ENCODE measurements around the gene CLVS2. TPM values are rescaled to one million over a fixed set of nuclear protein-coding genes. Genes with fewer than 3 reads are reported as not detected.

Gene CLVS2
- total and polyA plus RNA-seq, 5 donors from 2014 or later, result not detected

GRCh38 chr6:123028263-123028662 is 32.2 kb downstream of the CLVS2 start:
- DNase-seq, result no peak
- H3K4me3 ChIP-seq (ENCODE audit: low read depth, low read length), result no peak overlapping the region
- H3K27ac ChIP-seq (ENCODE audit: insufficient read depth, low read length, poor library complexity, severe bottlenecking), result no peak overlapping the region
- Mint-ChIP-seq H3K4me1 (no peaks in the 10 kb centered on the region), H3K27me3 (no peaks in the 10 kb centered on the region), H3K9me3 (peaks cover 0 to 11% (median 2%) of the 10 kb centered on the region in 7 donors), H3K27ac (no peak overlapping the region), H3K36me3 (no peaks in the 10 kb centered on the region), H3K4me3 (no peak overlapping the region)
- ATAC-seq (ENCODE audit: low read depth in 2 of 2), result no peak
- H3K4me1 ChIP-seq (ENCODE audit: control insufficient read depth, insufficient read depth, low read length, poor library complexity, severe bottlenecking), result no peaks in the 10 kb centered on the region
- H3K36me3 ChIP-seq (ENCODE audit: control insufficient read depth, insufficient read depth, low read length), result no peaks in the 10 kb centered on the region
- H3K27me3 ChIP-seq (ENCODE audit: control insufficient read depth, insufficient read depth, low read length), result no peaks in the 10 kb centered on the region
- H3K9me3 ChIP-seq (ENCODE audit: control insufficient read depth in 2 of 2, low read length in 2 of 2), result no peaks in the 10 kb centered on the region

GRCh38 chr6:123030282-123030681 is 34.2 kb downstream of the CLVS2 start:
- peaks cover 0 to 15% (median 1%) of the 10 kb centered on the region in 7 donors for H3K9me3 Mint-ChIP-seq
- no peak overlapping the region for H3K27ac Mint-ChIP-seq
- H3K9me3 ChIP-seq (ENCODE audit: control insufficient read depth in 2 of 2, low read length in 2 of 2), result no peaks in the 10 kb centered on the region
- no peaks in the 10 kb centered on the region for H3K27me3 Mint-ChIP-seq
- H3K36me3 Mint-ChIP-seq, result no peaks in the 10 kb centered on the region
- no peaks in the 10 kb centered on the region for H3K4me1 Mint-ChIP-seq
- no peak overlapping the region for H3K4me3 Mint-ChIP-seq
- H3K27me3 ChIP-seq (ENCODE audit: control insufficient read depth, insufficient read depth, low read length), result no peaks in the 10 kb centered on the region
- H3K36me3 ChIP-seq (ENCODE audit: control insufficient read depth, insufficient read depth, low read length), result no peaks in the 10 kb centered on the region
- H3K4me1 ChIP-seq (ENCODE audit: control insufficient read depth, insufficient read depth, low read length, poor library complexity, severe bottlenecking), result no peaks in the 10 kb centered on the region
- no peak overlapping the region for H3K27ac ChIP-seq (ENCODE audit: insufficient read depth, low read length, poor library complexity, severe bottlenecking)
- no peak overlapping the region for H3K4me3 ChIP-seq (ENCODE audit: low read depth, low read length)
- ATAC-seq (ENCODE audit: low read depth in 2 of 2) (no peak), DNase-seq (no peak)

DNA sequence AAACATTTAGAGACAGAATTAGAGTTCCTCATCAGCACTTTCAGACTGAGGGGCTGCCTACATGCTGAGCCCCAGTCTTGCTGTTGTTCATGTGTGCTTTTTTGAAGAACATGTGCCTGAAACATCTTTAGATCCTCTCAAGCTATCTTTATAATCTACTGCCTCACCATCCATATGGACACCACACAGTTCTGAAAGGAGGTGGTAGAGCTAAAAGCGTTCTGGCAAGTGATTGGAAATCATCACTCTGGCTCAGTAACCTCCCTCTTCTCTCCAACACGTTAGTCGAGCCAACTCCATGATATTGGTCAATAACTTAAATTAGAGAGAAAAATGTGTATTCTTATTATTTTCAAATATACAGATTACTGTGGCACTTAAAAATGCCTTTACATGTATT is 40.6 kb downstream of the CLVS2 start:
- Histone ChIP-seq H3K27ac (ENCODE audit: insufficient read depth, low read length, poor library complexity, severe bottlenecking) (no peak overlapping the region), H3K36me3 (ENCODE audit: control insufficient read depth, insufficient read depth, low read length) (no peaks in the 10 kb centered on the region), H3K9me3 (ENCODE audit: control insufficient read depth in 2 of 2, low read length in 2 of 2) (no peaks in the 10 kb centered on the region), H3K27me3 (ENCODE audit: control insufficient read depth, insufficient read depth, low read length) (no peaks in the 10 kb centered on the region), H3K4me3 (ENCODE audit: low read depth, low read length) (no peak overlapping the region), H3K4me1 (ENCODE audit: control insufficient read depth, insufficient read depth, low read length, poor library complexity, severe bottlenecking) (no peaks in the 10 kb centered on the region)
- H3K27ac Mint-ChIP-seq, result no peak overlapping the region
- no peak for ATAC-seq (ENCODE audit: low read depth in 2 of 2)
- peaks cover 0 to 12% (median 2%) of the 10 kb centered on the region in 7 donors for H3K9me3 Mint-ChIP-seq
- no peaks in the 10 kb centered on the region for H3K36me3 Mint-ChIP-seq
- H3K4me1 Mint-ChIP-seq, result no peaks in the 10 kb centered on the region
- DNase-seq, result no peak
- H3K4me3 Mint-ChIP-seq, result no peak overlapping the region
- H3K27me3 Mint-ChIP-seq, result no peaks in the 10 kb centered on the region

- Mint-ChIP-seq H3K27ac (no peak overlapping the region), H3K4me3 (no peak overlapping the region), H3K9me3 (peaks cover 0 to 8% (median 2%) of the 10 kb centered on the region in 7 donors), H3K27me3 (no peaks in the 10 kb centered on the region), H3K36me3 (no peaks in the 10 kb centered on the region), H3K4me1 (no peaks in the 10 kb centered on the region)
- DNase-seq, result no peak
- no peaks in the 10 kb centered on the region for H3K36me3 ChIP-seq (ENCODE audit: control insufficient read depth, insufficient read depth, low read length)
- H3K9me3 ChIP-seq (ENCODE audit: control insufficient read depth in 2 of 2, low read length in 2 of 2), result no peaks in the 10 kb centered on the region
- H3K27ac ChIP-seq (ENCODE audit: insufficient read depth, low read length, poor library complexity, severe bottlenecking), result no peak overlapping the region
- no peak overlapping the region for H3K4me3 ChIP-seq (ENCODE audit: low read depth, low read length)
- no peaks in the 10 kb centered on the region for H3K4me1 ChIP-seq (ENCODE audit: control insufficient read depth, insufficient read depth, low read length, poor library complexity, severe bottlenecking)
- H3K27me3 ChIP-seq (ENCODE audit: control insufficient read depth, insufficient read depth, low read length), result no peaks in the 10 kb centered on the region
- no peak for ATAC-seq (ENCODE audit: low read depth in 2 of 2)
These were observed 43.4 kb downstream of the CLVS2 start for GRCh38 chr6:123039431-123039830.

DNA sequence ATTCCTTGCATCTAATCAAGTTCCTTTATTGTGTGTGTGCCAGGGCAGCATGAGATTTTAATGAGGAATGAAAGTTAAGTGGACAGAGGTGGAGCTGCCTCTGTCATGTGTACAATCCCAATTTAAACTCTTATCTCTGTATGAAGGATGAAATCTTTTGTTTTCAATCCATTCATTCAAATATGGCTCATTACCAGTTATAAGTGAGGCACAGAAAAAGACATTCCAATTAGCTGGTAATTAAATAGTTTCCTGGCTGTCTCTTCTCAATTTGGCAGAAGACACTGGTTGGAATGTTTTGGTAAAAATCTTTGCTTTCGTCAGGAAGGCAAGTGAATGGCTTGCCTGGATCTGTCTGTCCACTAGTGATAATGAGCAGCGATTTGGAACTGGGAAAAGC is 46.4 kb downstream of the CLVS2 start:
- Mint-ChIP-seq H3K4me3 (no peak overlapping the region), H3K27ac (no peak overlapping the region), H3K4me1 (no peaks in the 10 kb centered on the region), H3K36me3 (no peaks in the 10 kb centered on the region), H3K9me3 (peaks cover 0 to 8% (median 2%) of the 10 kb centered on the region in 7 donors), H3K27me3 (no peaks in the 10 kb centered on the region)
- DNase-seq (no peak), ATAC-seq (ENCODE audit: low read depth in 2 of 2) (no peak)
- Histone ChIP-seq H3K27me3 (ENCODE audit: control insufficient read depth, insufficient read depth, low read length) (no peaks in the 10 kb centered on the region), H3K27ac (ENCODE audit: insufficient read depth, low read length, poor library complexity, severe bottlenecking) (no peak overlapping the region), H3K4me3 (ENCODE audit: low read depth, low read length) (no peak overlapping the region), H3K4me1 (ENCODE audit: control insufficient read depth, insufficient read depth, low read length, poor library complexity, severe bottlenecking) (no peaks in the 10 kb centered on the region), H3K36me3 (ENCODE audit: control insufficient read depth, insufficient read depth, low read length) (no peaks in the 10 kb centered on the region), H3K9me3 (ENCODE audit: control insufficient read depth in 2 of 2, low read length in 2 of 2) (no peaks in the 10 kb centered on the region)

DNA sequence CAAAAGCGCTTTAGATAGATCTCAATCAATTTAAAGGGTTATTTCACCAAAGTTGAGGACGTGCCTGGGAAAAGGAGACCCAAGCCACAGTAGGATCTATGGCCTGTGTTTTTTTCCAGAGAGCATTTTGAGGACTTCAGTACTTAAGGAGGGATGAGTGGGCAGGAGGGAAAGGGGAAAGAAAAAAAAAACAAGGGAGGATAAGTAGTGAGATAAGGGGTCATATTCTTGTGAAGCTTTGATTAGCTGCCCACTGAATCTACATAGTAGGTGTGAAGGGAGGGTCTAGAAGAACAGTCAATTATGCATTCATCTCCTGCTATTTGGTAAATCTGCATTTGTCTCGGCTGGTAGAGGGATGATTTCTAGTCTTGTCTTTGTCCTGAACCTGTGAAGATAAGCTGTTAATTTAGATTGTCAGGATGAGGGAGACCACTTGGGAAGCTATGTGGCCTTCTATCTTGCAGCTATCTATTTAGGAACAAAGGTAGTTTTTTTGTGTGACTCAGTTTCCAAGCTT is 48.4 kb downstream of the CLVS2 start:
- Mint-ChIP-seq H3K36me3 (no peaks in the 10 kb centered on the region), H3K4me3 (no peak overlapping the region), H3K4me1 (no peaks in the 10 kb centered on the region), H3K27ac (no peak overlapping the region), H3K27me3 (no peaks in the 10 kb centered on the region), H3K9me3 (peaks cover 0 to 7% (median 2%) of the 10 kb centered on the region in 7 donors)
- no peaks in the 10 kb centered on the region for H3K27me3 ChIP-seq (ENCODE audit: control insufficient read depth, insufficient read depth, low read length)
- H3K4me3 ChIP-seq (ENCODE audit: low read depth, low read length), result no peak overlapping the region
- no peaks in the 10 kb centered on the region for H3K9me3 ChIP-seq (ENCODE audit: control insufficient read depth in 2 of 2, low read length in 2 of 2)
- no peaks in the 10 kb centered on the region for H3K4me1 ChIP-seq (ENCODE audit: control insufficient read depth, insufficient read depth, low read length, poor library complexity, severe bottlenecking)
- no peak overlapping the region for H3K27ac ChIP-seq (ENCODE audit: insufficient read depth, low read length, poor library complexity, severe bottlenecking)
- no peak for ATAC-seq (ENCODE audit: low read depth in 2 of 2)
- no peaks in the 10 kb centered on the region for H3K36me3 ChIP-seq (ENCODE audit: control insufficient read depth, insufficient read depth, low read length)
- no peak for DNase-seq

DNA sequence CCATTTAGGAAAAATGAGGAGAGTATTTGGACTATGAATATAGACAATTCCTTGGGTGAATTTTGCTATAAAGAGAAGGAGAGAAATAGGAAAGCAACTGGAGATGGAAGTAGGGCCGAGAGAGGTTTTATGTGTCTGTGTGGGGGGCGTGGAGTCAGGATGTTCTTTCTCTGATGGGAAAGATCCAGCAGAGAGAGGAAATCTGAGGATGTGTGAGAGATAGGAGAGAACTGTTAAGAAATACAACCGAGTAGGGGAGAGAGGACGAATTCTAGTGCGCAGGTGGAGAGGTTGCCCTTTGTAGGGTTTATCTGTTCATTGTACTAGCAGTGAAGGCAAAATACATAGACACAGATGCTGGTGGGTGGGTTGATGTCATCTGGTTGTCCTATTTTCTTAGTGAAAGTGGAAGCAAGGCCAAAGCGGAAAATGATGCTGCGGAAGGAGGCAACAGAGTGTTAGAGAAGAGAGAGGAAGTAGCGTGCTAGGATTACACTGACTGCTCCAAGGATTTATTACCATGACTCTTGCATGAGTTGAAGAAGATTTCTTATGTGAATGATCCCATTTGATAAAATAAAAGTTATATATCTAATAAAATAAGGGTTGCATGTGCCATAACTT is 57.7 kb downstream of the CLVS2 start:
- Histone ChIP-seq H3K27me3 (ENCODE audit: control insufficient read depth, insufficient read depth, low read length) (no peaks in the 10 kb centered on the region), H3K4me1 (ENCODE audit: control insufficient read depth, insufficient read depth, low read length, poor library complexity, severe bottlenecking) (no peaks in the 10 kb centered on the region), H3K36me3 (ENCODE audit: control insufficient read depth, insufficient read depth, low read length) (no peaks in the 10 kb centered on the region), H3K4me3 (ENCODE audit: low read depth, low read length) (no peak overlapping the region), H3K9me3 (ENCODE audit: control insufficient read depth in 2 of 2, low read length in 2 of 2) (peaks cover 0 to 3% of the 10 kb centered on the region in 2 experiments), H3K27ac (ENCODE audit: insufficient read depth, low read length, poor library complexity, severe bottlenecking) (no peak overlapping the region)
- Mint-ChIP-seq H3K4me1 (no peaks in the 10 kb centered on the region), H3K4me3 (no peak overlapping the region), H3K27ac (no peak overlapping the region), H3K27me3 (no peaks in the 10 kb centered on the region), H3K36me3 (no peaks in the 10 kb centered on the region), H3K9me3 (peaks cover 0 to 8% (median 2%) of the 10 kb centered on the region in 7 donors)
- ATAC-seq (ENCODE audit: low read depth in 2 of 2) (no peak), DNase-seq (no peak)

- Histone ChIP-seq H3K9me3 (ENCODE audit: control insufficient read depth in 2 of 2, low read length in 2 of 2) (peaks cover 0 to 3% of the 10 kb centered on the region in 2 experiments), H3K27me3 (ENCODE audit: control insufficient read depth, insufficient read depth, low read length) (no peaks in the 10 kb centered on the region), H3K36me3 (ENCODE audit: control insufficient read depth, insufficient read depth, low read length) (no peaks in the 10 kb centered on the region), H3K27ac (ENCODE audit: insufficient read depth, low read length, poor library complexity, severe bottlenecking) (no peak overlapping the region), H3K4me1 (ENCODE audit: control insufficient read depth, insufficient read depth, low read length, poor library complexity, severe bottlenecking) (no peaks in the 10 kb centered on the region), H3K4me3 (ENCODE audit: low read depth, low read length) (no peak overlapping the region)
- H3K4me1 Mint-ChIP-seq, result no peaks in the 10 kb centered on the region
- H3K36me3 Mint-ChIP-seq, result no peaks in the 10 kb centered on the region
- DNase-seq, result no peak
- peaks cover 0 to 8% (median 3%) of the 10 kb centered on the region in 7 donors for H3K9me3 Mint-ChIP-seq
- no peak overlapping the region for H3K4me3 Mint-ChIP-seq
- H3K27ac Mint-ChIP-seq, result no peak overlapping the region
- no peak for ATAC-seq (ENCODE audit: low read depth in 2 of 2)
- H3K27me3 Mint-ChIP-seq, result no peaks in the 10 kb centered on the region
These were observed 59.2 kb downstream of the CLVS2 start for GRCh38 chr6:123055256-123055655.

Data from CD4-positive, CD25-positive, alpha-beta regulatory T cell (primary cell).